Measurements from ENCODE around the gene TENM4. TPM values are rescaled to one million over a fixed set of nuclear protein-coding genes. Genes with fewer than 3 reads are reported as not detected.

The TENM4 gene
- polyA plus RNA-seq, 1 of the 3 experiments (the other 2 are of a cell fraction): 16.7 TPM

- TF ChIP-seq SIN3A (IDR thresholded peaks at IDR 0.05; ENCODE audit: borderline replicate concordance, low read depth, low read length) (peak; percentile 78; the same call in 1 of the 2 replicates), GATA2 (CRISPR knock-in tag; IDR thresholded peaks at IDR 0.05) (no peak), CTCF (IDR thresholded peaks at IDR 0.05) (no peak), RXRA (IDR thresholded peaks at IDR 0.05; ENCODE audit: borderline replicate concordance, low read depth) (peak; percentile 83), RAD21 (IDR thresholded peaks at IDR 0.05; ENCODE audit: low read length) (no peak), PBX3 (IDR thresholded peaks at IDR 0.05) (peak; percentile 97), YY1 (IDR thresholded peaks at IDR 0.05; ENCODE audit: low read depth) (peak; percentile 37; the same call in 1 of the 2 replicates), EP300 (IDR thresholded peaks at IDR 0.05; ENCODE audit: borderline replicate concordance in 1 of 2, low read depth in 1 of 2, low read length in 1 of 2) (peak; percentile 59 to 98; a peak in 3 of 4 replicates), FOXM1 (IDR thresholded peaks at IDR 0.05; ENCODE audit: low read depth) (peak; percentile 75; the same call in 1 of the 2 replicates)
- TF ChIP-seq, protein P1, sequence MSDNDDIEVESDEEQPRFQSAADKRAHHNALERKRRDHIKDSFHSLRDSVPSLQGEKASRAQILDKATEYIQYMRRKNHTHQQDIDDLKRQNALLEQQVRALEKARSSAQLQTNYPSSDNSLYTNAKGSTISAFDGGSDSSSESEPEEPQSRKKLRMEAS (IDR thresholded peaks at IDR 0.05; ENCODE audit: low read depth): peak; percentile 71
These were observed 353.4 kb downstream of the TENM4 start (continued) for GRCh38 chr11:79087238-79087960.

- H3K4me2 ChIP-seq: peak overlapping the region; percentile 69
- H3K9ac ChIP-seq: peak overlapping the region; percentile 65; the same call in 1 of the 2 replicates
- no peaks in the 10 kb centered on the region for H3K27me3 ChIP-seq (ENCODE audit: insufficient read depth)
- TF ChIP-seq EP300 (IDR thresholded peaks at IDR 0.05; ENCODE audit: borderline replicate concordance in 1 of 2, low read depth in 1 of 2, low read length in 1 of 2) (no peak), MEF2A (IDR thresholded peaks at IDR 0.05; ENCODE audit: borderline replicate concordance, low read depth) (no peak), CHD2 (IDR thresholded peaks at IDR 0.05; ENCODE audit: low read length, partially characterized antibody) (no peak), TEAD4 (IDR thresholded peaks at IDR 0.05; ENCODE audit: borderline replicate concordance, insufficient read depth) (no peak), SMC3 (IDR thresholded peaks at IDR 0.05; ENCODE audit: low read depth, low read length) (no peak), RCOR1 (IDR thresholded peaks at IDR 0.05; ENCODE audit: low read length) (no peak), GABPA (IDR thresholded peaks at IDR 0.05; ENCODE audit: low read depth) (no peak), POLR2AphosphoS5 (IDR thresholded peaks at IDR 0.05; ENCODE audit: low read depth, low read length) (no peak)
- TF ChIP-seq, protein P2, sequence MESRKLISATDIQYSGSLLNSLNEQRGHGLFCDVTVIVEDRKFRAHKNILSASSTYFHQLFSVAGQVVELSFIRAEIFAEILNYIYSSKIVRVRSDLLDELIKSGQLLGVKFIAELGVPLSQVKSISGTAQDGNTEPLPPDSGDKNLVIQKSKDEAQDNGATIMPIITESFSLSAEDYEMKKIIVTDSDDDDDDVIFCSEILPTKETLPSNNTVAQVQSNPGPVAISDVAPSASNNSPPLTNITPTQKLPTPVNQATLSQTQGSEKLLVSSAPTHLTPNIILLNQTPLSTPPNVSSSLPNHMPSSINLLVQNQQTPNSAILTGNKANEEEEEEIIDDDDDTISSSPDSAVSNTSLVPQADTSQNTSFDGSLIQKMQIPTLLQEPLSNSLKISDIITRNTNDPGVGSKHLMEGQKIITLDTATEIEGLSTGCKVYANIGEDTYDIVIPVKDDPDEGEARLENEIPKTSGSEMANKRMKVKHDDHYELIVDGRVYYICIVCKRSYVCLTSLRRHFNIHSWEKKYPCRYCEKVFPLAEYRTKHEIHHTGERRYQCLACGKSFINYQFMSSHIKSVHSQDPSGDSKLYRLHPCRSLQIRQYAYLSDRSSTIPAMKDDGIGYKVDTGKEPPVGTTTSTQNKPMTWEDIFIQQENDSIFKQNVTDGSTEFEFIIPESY (IDR thresholded peaks at IDR 0.05; ENCODE audit: borderline replicate concordance, low read depth): no peak
- TF ChIP-seq, protein P1 (IDR thresholded peaks at IDR 0.05; ENCODE audit: low read depth): no peak
- H3K9me3 ChIP-seq: no peaks in the 10 kb centered on the region
- H3K36me3 ChIP-seq (replicated peaks in 1 of 2; ENCODE audit: control insufficient read depth in 1 of 2, insufficient read depth in 2 of 2, low read length in 1 of 2): no peaks in the 10 kb centered on the region
- H3K27ac ChIP-seq (ENCODE audit: low read depth in 2 of 2, low read length in 1 of 2): peak overlapping the region; percentile 82 to 92
- DNase-seq: no peak
- H3K9me2 ChIP-seq: no peaks in the 10 kb centered on the region
- no peaks in the 10 kb centered on the region for H4K20me1 ChIP-seq (ENCODE audit: insufficient read depth)
- H3F3A ChIP-seq (replicated peaks; ENCODE audit: insufficient read depth): peaks cover 37% of the 10 kb centered on the region
- H3K4me3 ChIP-seq (ENCODE audit: low read depth in 2 of 2, low read length in 1 of 2): no peak overlapping the region
- H2AFZ ChIP-seq (ENCODE audit: low read depth): no peak overlapping the region
- WGBS (ENCODE audit: low lambda C conversion rate): 94% methylated on average over 2 of the region's 2 CpGs
- ChIA-PET CTCF (interaction anchor here (1.5 to 4.5 kb wide), 4 partner anchors 12 to 440 kb away, joined by 6 to 34 read pairs (median 16); no protein-coding TSS in a partner anchor), POLR2A (no interaction called here)
- peaks cover 39 to 60% of the 10 kb centered on the region in 2 experiments for H3K4me1 ChIP-seq (ENCODE audit: control insufficient read depth in 1 of 2, insufficient read depth in 2 of 2, low read depth in 1 of 2, low read length in 1 of 2)
- H3K79me2 ChIP-seq (ENCODE audit: insufficient read depth): no peaks in the 10 kb centered on the region
These were observed 354.8 kb downstream of the TENM4 start for GRCh38 chr11:79086056-79086455.

All from SK-N-SH (cell line).